SK-N-SH (cell line): ENCODE measurements around the gene VAMP8. TPM values are rescaled to one million over a fixed set of nuclear protein-coding genes. Genes with fewer than 3 reads are reported as not detected.
"Not testable (repeated sequence)": the region's sequence is repeated elsewhere in the genome, so short reads cannot be mapped to it uniquely, and the experiment has no call there.

Source experiments
- CTCF ChIA-PET: fragments of 300-600, 350-600 bp; formaldehyde crosslinking; extraction: SDS; loops from one replicate; lab custom pipeline; 2021; lab: Yijun Ruan, JAX
- POLR2A ChIA-PET: fragments of 350-600 bp; sonication (Branson Sonifier 250); formaldehyde crosslinking; extraction: SDS; loops from one replicate; lab custom pipeline; 2020; ENCODE audit warnings: antibody characterized with exemption, inconsistent platforms; lab: Yijun Ruan, JAX
- DNase-seq: peaks from one replicate; pipeline ENCODE4 v3.0.0; 2012
- H2AFZ ChIP-seq: fragments of 200-600 bp; sonication (generic); 2 replicates; pipeline ENCODE4 v1.8.1; 2016; ENCODE audit warnings: antibody characterized with exemption, mild to moderate bottlenecking, low read depth
- H3F3A ChIP-seq: fragments of 200-600 bp; sonication (generic); replicated peaks from 2 replicates; pipeline ENCODE3; 2016; ENCODE audit warnings: antibody characterized with exemption, mild to moderate bottlenecking; ENCODE audit not compliant: insufficient read depth
- H3K27ac ChIP-seq, 2 experiments: fragments of 200-500 bp in 1 of 2; fragments of 200-600 bp in 1 of 2; sonication (Bioruptor generic) in 1 of 2; sonication (generic), shearing (Covaris generic) in 1 of 2; 2 replicates each; pipeline versions ENCODE4 v1.5.1 to v1.6.1; 2014 to 2016; ENCODE audit warnings: low read depth in 2 of 2, inconsistent platforms in 1 of 2, low read length in 1 of 2, mild to moderate bottlenecking in 1 of 2, mixed read lengths in 1 of 2
- H3K27me3 ChIP-seq: fragments of 200-600 bp; sonication (generic), shearing (Covaris generic); 2 replicates; pipeline ENCODE4 v1.6.1; 2016; ENCODE audit warnings: mixed run types; ENCODE audit not compliant: insufficient read depth
- H3K36me3 ChIP-seq, 2 experiments: fragments of 200-500 bp in 1 of 2; fragments of 200-600 bp in 1 of 2; sonication (Bioruptor generic) in 1 of 2; sonication (generic) in 1 of 2; replicated peaks in 1 of 2; 2 replicates each; pipeline versions ENCODE3 to v1.5.1; 2014 to 2016; ENCODE audit warnings: low read length in 1 of 2, mild to moderate bottlenecking in 1 of 2; ENCODE audit not compliant: insufficient read depth in 2 of 2, control insufficient read depth in 1 of 2
- H3K4me1 ChIP-seq, 2 experiments: fragments of 200-500 bp in 1 of 2; fragments of 200-600 bp in 1 of 2; sonication (Bioruptor generic) in 1 of 2; sonication (generic), shearing (Covaris generic) in 1 of 2; 2 replicates each; pipeline versions ENCODE4 v1.5.1 to v1.6.1; 2014 to 2016; ENCODE audit warnings: low read depth in 1 of 2, low read length in 1 of 2, mixed run types in 1 of 2; ENCODE audit not compliant: insufficient read depth in 2 of 2, control insufficient read depth in 1 of 2
- H3K4me2 ChIP-seq: fragments of 200-600 bp; sonication (generic), shearing (Covaris generic); 2 replicates; pipeline ENCODE4 v1.6.1; 2017; ENCODE audit warnings: mixed run types
- H3K4me3 ChIP-seq, 2 experiments: fragments of 200-500 bp in 1 of 2; fragments of 200-600 bp in 1 of 2; sonication (Bioruptor generic) in 1 of 2; sonication (generic), shearing (Covaris generic) in 1 of 2; 2 replicates each; pipeline versions ENCODE4 v1.5.1 to v1.8.1; 2014 to 2016; ENCODE audit warnings: low read depth in 2 of 2, inconsistent platforms in 1 of 2, low read length in 1 of 2, mild to moderate bottlenecking in 1 of 2, mixed read lengths in 1 of 2, moderate library complexity in 1 of 2
- H3K79me2 ChIP-seq: fragments of 200-600 bp; sonication (generic); 2 replicates; pipeline ENCODE4 v1.8.1; 2017; ENCODE audit warnings: mild to moderate bottlenecking; ENCODE audit not compliant: insufficient read depth
- H3K9ac ChIP-seq: fragments of 200-600 bp; sonication (generic); 2 replicates; pipeline ENCODE4 v1.6.1; 2017; ENCODE audit warnings: mixed run types
- H3K9me2 ChIP-seq: fragments of 200-600 bp; sonication (generic); 2 replicates; pipeline ENCODE4 v1.6.1; 2017; ENCODE audit warnings: mixed run types
- H3K9me3 ChIP-seq: fragments of 200-600 bp; sonication (generic); 2 replicates; pipeline ENCODE4 v1.6.1; 2017; ENCODE audit warnings: mixed run types, mild to moderate bottlenecking, moderate library complexity
- H4K20me1 ChIP-seq: fragments of 200-600 bp; sonication (generic); 2 replicates; pipeline ENCODE4 v1.6.1; 2017; ENCODE audit warnings: mild to moderate bottlenecking, mixed run types; ENCODE audit not compliant: insufficient read depth
- ELF1 ChIP-seq: IDR thresholded peaks from 2 replicates; pipeline ENCODE4 v1.4.0; 2012
- GABPA ChIP-seq: IDR thresholded peaks from 2 replicates; pipeline ENCODE4 v1.4.0; 2012; ENCODE audit warnings: low read depth, mild to moderate bottlenecking
- GATA2 ChIP-seq: sonication (generic); formaldehyde crosslinking; IDR thresholded peaks from 2 replicates; pipeline ENCODE4 v1.5.0; 2020; ENCODE audit warnings: mild to moderate bottlenecking, missing genetic modification reagents
- IRF3 ChIP-seq: fragments of 150-350 bp; IDR thresholded peaks from 2 replicates; pipeline ENCODE4 v1.6.1; 2016; ENCODE audit warnings: mild to moderate bottlenecking, low read depth, low read length
- MAX ChIP-seq: IDR thresholded peaks from 2 replicates; pipeline ENCODE4 v1.4.0; 2012; ENCODE audit warnings: low read depth
- MEF2A ChIP-seq: IDR thresholded peaks from 2 replicates; pipeline ENCODE4 v1.4.0; 2012; ENCODE audit warnings: low read depth, borderline replicate concordance
- MXI1 ChIP-seq: IDR thresholded peaks from 2 replicates; pipeline ENCODE4 v1.6.1; 2012; ENCODE audit warnings: mild to moderate bottlenecking, low read depth, low read length, improper control_type of control experiment
- NRF1 ChIP-seq: IDR thresholded peaks from 2 replicates; pipeline ENCODE4 v1.6.1; 2012; ENCODE audit warnings: low read depth, mild to moderate bottlenecking, low read length
- POLR2AphosphoS5 ChIP-seq: IDR thresholded peaks from 2 replicates; pipeline ENCODE4 v1.6.1; 2012; ENCODE audit warnings: low read depth, low read length
- REST ChIP-seq: IDR thresholded peaks from 2 replicates; pipeline ENCODE4 v1.6.1; 2012; ENCODE audit warnings: mild to moderate bottlenecking, low read depth, low read length, moderate library complexity
- RFX5 ChIP-seq: IDR thresholded peaks from 2 replicates; pipeline ENCODE4 v1.6.1; 2012; ENCODE audit warnings: mild to moderate bottlenecking, improper control_type of control experiment, low read length
- TAF1 ChIP-seq: IDR thresholded peaks from 2 replicates; pipeline ENCODE4 v1.6.1; 2012; ENCODE audit warnings: low read depth, mild to moderate bottlenecking, low read length, moderate library complexity, borderline replicate concordance
- TCF12 ChIP-seq: IDR thresholded peaks from 2 replicates; pipeline ENCODE4 v1.4.0; 2012
- TEAD4 ChIP-seq: IDR thresholded peaks from 2 replicates; pipeline ENCODE4 v1.4.0; 2012; ENCODE audit warnings: mild to moderate bottlenecking, borderline replicate concordance; ENCODE audit not compliant: insufficient read depth
- USF2 ChIP-seq: fragments of 150-350 bp; IDR thresholded peaks from 2 replicates; pipeline ENCODE4 v1.6.1; 2017; ENCODE audit warnings: antibody characterized with exemption, low read length, low read depth, borderline replicate concordance
- YY1 ChIP-seq: IDR thresholded peaks from 2 replicates; pipeline ENCODE4 v1.4.0; 2012; ENCODE audit warnings: low read depth, mild to moderate bottlenecking
- ZBTB33 ChIP-seq: IDR thresholded peaks from 2 replicates; pipeline ENCODE4 v1.4.0; 2012; ENCODE audit warnings: low read depth, borderline replicate concordance
- WGBS: methylation state at CpG from one replicate; pipeline ENCODE4 v1.1.6; 2017; ENCODE audit warnings: low lambda C conversion rate; 5-methylcytosine and 5-hydroxymethylcytosine counted together
- polyA plus RNA-seq, 3 experiments: library from polyadenylated mRNA; depleted of rRNA; stranded (reverse); fragments of >200 nt; gene quantifications; 2 replicates each; pipeline ENCODE4 v1.2.3, GENCODE V29; 2012

Gene VAMP8
- polyA plus RNA-seq, 1 of the 3 experiments (the other 2 are of a cell fraction): 0.72 TPM

- WGBS: 80% methylated on average over 12 of the region's 12 CpGs
- Histone ChIP-seq H2AFZ (no peak overlapping the region), H4K20me1 (no peaks in the 10 kb centered on the region), H3K4me1 (peaks cover 0 to 12% of the 10 kb centered on the region in 2 experiments; a peak in 3 of 4 replicates), H3F3A (no peaks in the 10 kb centered on the region), H3K9me3 (no peaks in the 10 kb centered on the region), H3K27me3 (no peaks in the 10 kb centered on the region), H3K4me3 (no peak overlapping the region), H3K9me2 (no peaks in the 10 kb centered on the region), H3K36me3 (peaks cover 0 to under 1% of the 10 kb centered on the region in 2 experiments), H3K27ac (no peak overlapping the region), H3K79me2 (peaks cover 10% of the 10 kb centered on the region), H3K4me2 (no peak overlapping the region), H3K9ac (no peak overlapping the region)
- no peak for DNase-seq
- TF ChIP-seq TAF1: no peak
- no peak for TF ChIP-seq RFX5
- TF ChIP-seq USF2: no peak
- no peak for TF ChIP-seq TEAD4
- TF ChIP-seq TCF12: no peak
- TF ChIP-seq YY1: no peak
- no peak for TF ChIP-seq REST
- no peak for TF ChIP-seq ELF1
- no peak for TF ChIP-seq MEF2A
- TF ChIP-seq ZBTB33: no peak
- no peak for TF ChIP-seq GABPA
- TF ChIP-seq GATA2 (CRISPR knock-in tag): no peak
- TF ChIP-seq POLR2AphosphoS5: no peak
- TF ChIP-seq MXI1: no peak
- no peak for TF ChIP-seq NRF1
- no peak for TF ChIP-seq IRF3
- TF ChIP-seq MAX: no peak
- POLR2A ChIA-PET: no interaction called here
- CTCF ChIA-PET: no interaction called here
Measured at GRCh38 chr2:85591563-85591962, 14.2 kb downstream of the VAMP8 start.

GRCh38 chr2:85592299-85592698 lies 14.9 kb downstream of the VAMP8 start:
- H4K20me1 ChIP-seq, H3K9me2 ChIP-seq, H3K4me2 ChIP-seq, H3K4me3 ChIP-seq, H3K9me3 ChIP-seq, H3K36me3 ChIP-seq, POLR2A ChIA-PET, H3K27ac ChIP-seq, H3K9ac ChIP-seq, H2AFZ ChIP-seq, DNase-seq, H3K27me3 ChIP-seq, H3F3A ChIP-seq, CTCF ChIA-PET: not testable (repeated sequence)
- Histone ChIP-seq H3K4me1 (peaks cover 0 to 17% of the 10 kb centered on the region in 2 experiments; a peak in 3 of 4 replicates), H3K79me2 (peaks cover 17% of the 10 kb centered on the region)
- WGBS: 78% methylated on average over 9 of the region's 9 CpGs
